ENCODE results near the gene DRAXIN.

Gene DRAXIN

DNA sequence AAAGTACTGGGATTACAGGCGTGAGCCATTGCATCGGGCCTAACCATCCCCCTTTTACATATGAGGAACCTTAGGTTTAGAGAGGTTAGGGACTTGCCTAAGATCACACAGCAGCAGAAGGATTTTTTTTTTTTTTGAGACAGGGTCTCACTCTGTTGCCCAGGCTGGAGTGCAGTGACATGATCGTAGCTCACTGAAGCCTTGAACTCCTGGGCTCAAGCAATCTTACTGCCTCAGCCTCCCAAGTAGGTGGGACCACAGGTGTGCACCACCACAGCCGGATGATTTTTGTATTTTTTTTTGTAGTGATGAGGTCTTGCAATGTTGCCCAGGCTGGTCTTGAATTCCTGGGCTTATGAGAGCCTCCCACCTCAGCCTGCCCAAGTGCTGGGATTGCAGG is 68.3 kb downstream of the DRAXIN start:
- no peak for DNase-seq (ENCODE audit: low read depth in 2 of 2, low spot score in 1 of 2)

DNA sequence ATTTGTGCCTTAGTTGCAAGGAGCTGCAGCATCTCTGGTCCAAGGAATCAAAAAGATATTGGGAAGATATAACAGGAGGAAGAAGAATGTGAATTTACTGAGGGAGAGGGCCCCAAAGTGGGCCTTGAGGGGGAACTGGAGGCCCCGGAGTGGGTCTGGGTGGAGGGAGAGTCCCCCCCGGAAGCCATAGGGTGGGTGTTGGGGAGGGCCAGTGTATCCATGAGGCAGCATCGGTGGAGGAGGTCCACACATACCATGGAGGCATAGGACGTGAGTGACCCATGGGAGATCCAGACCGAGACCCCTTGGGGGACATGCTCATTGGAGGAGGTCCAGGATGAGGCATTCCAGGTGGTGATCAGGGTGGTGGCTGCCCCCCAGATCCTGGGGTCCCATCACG is 69.8 kb downstream of the DRAXIN start:
- no peak for DNase-seq (ENCODE audit: low read depth in 2 of 2, low spot score in 1 of 2)

- no peak for DNase-seq (ENCODE audit: low read depth in 2 of 2, low spot score in 1 of 2)
Observed at GRCh38 chr1:11761988-11762406, 70.5 kb downstream of the DRAXIN start, which contains the start of gene C1orf167. Gene C1orf167, plus strand, starts transcription at chr1:11762193. Its CDS starts 2,208 bp downstream, at chr1:11764401.

DNA sequence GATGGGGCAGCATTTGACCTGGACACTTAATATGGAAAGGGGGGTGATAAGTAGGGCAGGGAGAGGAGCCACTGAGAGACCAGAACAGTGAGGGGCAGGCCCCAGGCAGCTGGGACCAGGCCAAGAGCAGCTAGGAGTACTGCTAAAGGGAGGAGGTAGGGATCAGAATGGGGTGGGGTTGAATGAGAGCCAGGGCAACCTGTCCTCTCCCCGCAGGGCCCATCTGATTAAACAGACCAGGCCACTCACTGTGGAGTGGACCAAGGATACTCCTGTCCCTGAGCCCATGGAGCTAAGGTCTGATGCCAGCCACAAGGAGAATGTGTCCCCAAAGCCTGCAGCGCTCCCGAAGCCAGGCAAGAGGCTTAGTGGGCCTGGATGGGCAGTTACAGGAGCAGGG is 72.6 kb downstream of the DRAXIN start:
- DNase-seq (ENCODE audit: low read depth in 2 of 2, low spot score in 1 of 2): no peak

- DNase-seq (ENCODE audit: low read depth in 2 of 2, low spot score in 1 of 2): no peak
Observed at GRCh38 chr1:11764519-11764918, 73.0 kb downstream of the DRAXIN start.

GRCh38 chr1:11765661-11766428 is 74.3 kb downstream of the DRAXIN start:
- DNase-seq (ENCODE audit: low read depth in 2 of 2, low spot score in 1 of 2): no peak

DNA sequence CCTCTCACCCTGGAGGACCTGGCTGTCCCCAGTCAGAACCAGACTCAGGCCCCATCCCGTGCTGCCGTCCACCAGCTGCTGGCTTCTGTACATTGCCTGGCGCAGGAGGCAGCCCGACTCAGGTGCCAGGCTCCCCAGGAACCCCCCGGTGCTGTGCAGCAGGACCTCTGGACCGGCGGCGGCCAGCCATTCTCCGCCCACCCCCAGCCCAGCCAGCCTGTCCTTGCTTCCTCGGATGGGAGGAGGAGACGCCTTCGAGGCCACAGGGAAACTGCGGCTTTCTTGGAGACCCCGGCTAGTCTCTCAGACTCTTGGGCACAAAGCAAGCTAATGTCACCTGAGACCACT is 74.9 kb downstream of the DRAXIN start:
- DNase-seq (ENCODE audit: low read depth in 2 of 2, low spot score in 1 of 2): no peak

GRCh38 chr1:11767922-11768704 is 76.6 kb downstream of the DRAXIN start:
- no peak for DNase-seq (ENCODE audit: low read depth in 2 of 2, low spot score in 1 of 2)

DNA sequence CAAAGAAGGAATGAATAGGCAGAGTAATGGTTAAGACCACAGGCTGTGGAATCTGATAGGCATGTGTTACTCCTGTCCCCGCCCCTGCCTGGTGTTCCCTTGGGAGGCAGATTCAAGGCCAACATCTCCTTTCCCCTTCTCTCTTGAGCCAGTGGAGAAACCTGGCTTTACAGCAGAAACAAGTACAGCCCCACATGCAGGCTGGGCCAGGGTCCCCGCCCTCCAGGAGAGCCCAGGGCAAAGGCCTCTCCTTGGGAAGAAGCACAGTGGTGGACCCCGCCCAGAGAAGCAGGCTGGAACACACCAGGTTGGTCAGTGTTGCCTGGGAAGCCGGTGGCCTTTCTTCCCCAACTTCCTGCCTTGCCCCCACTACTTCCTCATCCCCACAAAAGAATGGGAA is 77.3 kb downstream of the DRAXIN start:
- no peak for DNase-seq (ENCODE audit: low read depth in 2 of 2, low spot score in 1 of 2)

DNA sequence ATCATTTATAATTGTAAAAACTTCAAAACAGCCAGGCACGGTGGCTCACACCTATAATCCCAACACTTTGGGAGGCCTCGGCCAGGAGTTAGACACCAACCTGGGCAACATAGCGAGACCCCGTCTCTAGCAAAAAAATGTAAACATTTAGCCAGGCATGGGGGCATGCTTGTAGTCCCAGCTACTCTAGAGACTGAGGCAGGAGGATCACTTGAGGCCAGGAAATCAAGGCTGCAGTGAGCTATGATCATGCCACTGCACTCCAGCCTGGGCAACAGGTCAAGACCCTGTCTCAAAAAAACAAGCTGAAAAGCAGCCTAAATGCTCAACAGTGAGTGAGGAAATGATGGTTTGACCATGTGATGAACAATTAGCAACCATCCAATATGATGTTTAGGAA is 77.8 kb downstream of the DRAXIN start:
- DNase-seq (ENCODE audit: low read depth in 2 of 2, low spot score in 1 of 2): no peak

DNA sequence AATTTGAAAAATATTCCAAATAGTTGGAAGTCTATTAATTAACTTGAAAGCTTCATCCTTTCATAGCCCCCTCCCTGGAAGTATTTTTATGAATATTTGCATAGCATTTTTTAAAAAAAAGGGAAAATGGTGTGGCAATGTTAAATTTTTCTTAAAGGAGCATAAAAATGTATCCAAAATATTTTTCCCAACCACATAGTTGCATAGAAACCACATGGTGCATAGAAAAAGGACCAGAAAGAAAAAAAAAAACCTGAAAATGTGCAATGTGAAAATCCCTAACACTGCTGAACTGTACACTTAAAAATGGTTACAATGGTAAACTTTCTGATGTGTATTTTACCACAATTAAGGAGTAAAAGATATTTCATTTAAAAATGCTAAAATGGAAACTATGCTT is 78.5 kb downstream of the DRAXIN start:
- no peak for DNase-seq (ENCODE audit: low read depth in 2 of 2, low spot score in 1 of 2)

DNA sequence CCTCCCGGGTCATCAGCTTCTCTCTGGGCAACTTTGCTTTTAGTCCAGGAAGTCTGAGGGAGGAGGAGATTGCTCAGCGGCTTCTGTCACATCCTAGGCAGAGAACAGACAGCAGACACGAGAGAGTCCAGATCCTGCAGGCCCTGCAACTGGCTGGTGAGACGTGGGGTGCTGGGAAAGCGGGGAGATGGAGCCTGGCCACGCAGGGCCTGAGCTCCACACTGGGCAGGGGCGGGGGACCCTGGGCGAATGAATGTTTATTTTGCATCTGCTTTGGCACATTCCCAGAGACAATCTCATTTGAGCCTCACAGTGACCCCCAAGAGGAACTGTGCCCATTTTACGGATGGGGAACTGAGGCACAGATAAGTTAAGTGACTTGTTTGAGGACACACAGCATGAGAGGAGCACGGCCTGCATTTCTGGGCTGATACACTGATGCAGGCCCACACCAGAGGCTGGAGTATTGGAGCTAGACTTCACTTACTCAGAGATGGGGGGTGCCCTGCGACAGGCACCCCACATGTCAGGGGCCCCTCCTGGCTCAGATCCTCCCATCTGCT is 80.1 kb downstream of the DRAXIN start:
- no peak for DNase-seq (ENCODE audit: low read depth in 2 of 2, low spot score in 1 of 2)

- no peak for DNase-seq (ENCODE audit: low read depth in 2 of 2, low spot score in 1 of 2)
Observed at GRCh38 chr1:11772458-11772857, 80.9 kb downstream of the DRAXIN start.

GRCh38 chr1:11774753-11775152 is 83.2 kb downstream of the DRAXIN start:
- DNase-seq (ENCODE audit: low read depth in 2 of 2, low spot score in 1 of 2): no peak

Measured in stimulated activated CD8-positive, alpha-beta memory T cell treated with anti-CD3 and anti-CD28 coated beads, Interleukin-4, amount 100 ng/mL, for 1 hour (primary cell).